Stimulated activated CD4-positive, alpha-beta T cell treated with anti-CD3 and anti-CD28 coated beads, Interleukin-12 subunit alpha, Interleukin-12 subunit beta, amount 100 ng/mL, for 4 hours (primary cell): ENCODE results near the gene WSCD1.

Experiments
- DNase-seq: peaks from one replicate; pipeline ENCODE4 v3.0.0-alpha.2; 2020

The WSCD1 gene

DNA sequence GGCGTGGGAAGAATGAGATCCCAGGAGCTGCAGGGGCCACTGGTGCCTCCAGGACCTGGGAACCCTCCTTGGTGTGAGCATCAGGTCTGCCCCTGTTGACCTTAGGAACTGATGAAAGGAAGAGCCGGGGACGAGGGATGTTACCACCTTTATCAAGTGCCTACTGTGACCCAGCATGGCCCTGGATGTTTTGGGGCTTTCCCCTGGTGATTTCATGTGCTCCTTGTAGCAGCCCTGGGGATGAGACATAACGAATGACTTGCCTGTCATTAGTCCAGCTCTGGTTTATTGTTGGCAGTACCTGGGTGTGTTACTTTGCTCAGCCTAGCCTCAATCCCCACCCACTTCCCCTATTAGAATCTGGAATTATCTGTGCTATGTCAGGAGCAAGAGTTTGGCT is 39.9 kb downstream of the WSCD1 start:
- no peak for DNase-seq

- no peak for DNase-seq
These were observed 40.4 kb downstream of the WSCD1 start for GRCh38 chr17:6110592-6110991.

DNA sequence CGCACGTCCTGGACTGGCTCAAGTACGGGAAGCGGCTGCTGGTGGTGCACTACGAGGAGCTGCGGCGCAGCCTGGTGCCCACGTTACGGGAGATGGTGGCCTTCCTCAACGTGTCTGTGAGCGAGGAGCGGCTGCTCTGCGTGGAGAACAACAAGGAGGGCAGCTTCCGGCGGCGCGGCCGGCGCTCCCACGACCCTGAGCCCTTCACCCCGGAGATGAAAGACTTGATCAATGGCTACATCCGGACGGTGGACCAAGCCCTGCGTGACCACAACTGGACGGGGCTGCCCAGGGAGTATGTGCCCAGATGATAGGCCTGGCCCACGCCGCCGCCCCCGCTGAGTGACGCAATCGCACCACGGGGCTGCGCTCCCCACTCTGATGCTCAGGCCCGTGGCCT is 50.2 kb downstream of the WSCD1 start:
- DNase-seq: no peak

GRCh38 chr17:6124856-6125255 is 54.7 kb downstream of the WSCD1 start:
- no peak for DNase-seq

GRCh38 chr17:6126768-6127167 is 56.6 kb downstream of the WSCD1 start:
- DNase-seq: no peak

DNA sequence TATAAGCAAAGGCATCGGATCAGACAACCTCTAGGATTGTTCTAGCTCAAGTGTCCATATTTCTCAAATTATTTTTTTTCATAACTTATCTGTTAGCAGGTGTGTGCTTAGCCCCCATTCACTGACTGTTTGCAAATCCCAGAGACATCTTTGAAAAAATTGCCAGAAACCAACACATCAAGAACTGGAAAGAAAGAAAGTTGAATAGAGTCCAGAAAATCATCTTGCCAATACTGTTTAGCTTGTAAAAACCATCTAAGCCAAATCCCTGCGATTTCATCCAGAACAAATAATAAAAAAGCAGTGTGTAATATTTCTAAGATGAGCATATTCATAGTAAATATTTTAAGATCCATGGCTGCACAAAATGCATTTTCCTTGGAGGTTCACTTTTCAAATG is 64.5 kb downstream of the WSCD1 start:
- DNase-seq: no peak

DNA sequence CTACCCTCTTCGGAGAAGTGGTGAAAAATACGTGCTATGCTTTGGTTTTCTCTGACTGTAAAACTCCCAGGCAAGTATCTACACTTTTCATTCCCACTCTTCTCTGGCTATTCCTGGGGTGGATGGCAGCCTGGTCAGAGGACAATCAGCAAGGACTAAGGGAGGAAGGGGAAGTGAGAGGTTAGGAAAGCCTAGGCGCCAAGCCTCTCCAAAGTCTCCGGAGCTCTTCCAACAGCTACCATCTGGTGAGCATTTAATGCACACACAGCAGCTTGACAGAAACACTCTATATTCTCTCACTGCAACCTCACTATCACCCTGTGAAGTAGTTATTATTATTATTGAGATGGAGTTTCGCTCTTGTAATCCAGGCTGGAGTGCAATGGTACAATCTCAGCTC is 65.1 kb downstream of the WSCD1 start:
- DNase-seq: no peak

GRCh38 chr17:6135996-6136395 is 65.8 kb downstream of the WSCD1 start:
- no peak for DNase-seq

DNA sequence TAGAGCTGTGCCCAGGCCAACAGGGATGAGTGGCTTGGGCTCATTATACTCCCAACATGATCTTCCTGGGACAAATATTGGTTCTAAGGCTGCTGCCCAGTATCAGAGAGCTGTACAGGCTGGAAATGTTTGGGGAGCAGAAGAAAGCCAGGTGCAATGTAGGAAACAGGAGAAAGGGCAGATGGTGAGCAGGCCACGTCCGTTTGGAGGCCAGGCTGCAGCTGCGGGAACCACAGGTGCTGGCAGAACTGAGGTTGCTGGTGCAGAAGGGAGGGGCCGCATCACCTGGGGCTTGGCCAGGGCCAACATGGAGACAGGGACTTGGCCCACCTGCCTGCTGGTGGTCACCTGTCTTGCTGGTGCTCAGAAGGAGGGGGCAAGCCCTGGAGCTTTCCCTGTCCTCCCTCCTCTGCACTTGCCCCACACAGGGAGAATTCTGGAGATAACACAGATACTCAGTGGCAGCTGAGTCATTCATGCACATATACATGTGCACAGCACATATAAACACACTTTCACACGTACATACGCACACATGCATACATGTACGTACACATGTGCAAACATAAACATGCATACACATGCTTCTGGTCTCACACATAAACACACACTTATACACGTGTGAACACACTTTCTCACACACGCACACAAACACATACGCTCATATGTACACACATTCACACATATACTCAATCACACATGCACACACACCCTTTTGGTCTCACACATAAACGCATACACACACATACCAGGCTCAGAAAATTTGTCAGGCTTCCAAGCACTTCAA is 67.7 kb downstream of the WSCD1 start:
- no peak for DNase-seq

DNA sequence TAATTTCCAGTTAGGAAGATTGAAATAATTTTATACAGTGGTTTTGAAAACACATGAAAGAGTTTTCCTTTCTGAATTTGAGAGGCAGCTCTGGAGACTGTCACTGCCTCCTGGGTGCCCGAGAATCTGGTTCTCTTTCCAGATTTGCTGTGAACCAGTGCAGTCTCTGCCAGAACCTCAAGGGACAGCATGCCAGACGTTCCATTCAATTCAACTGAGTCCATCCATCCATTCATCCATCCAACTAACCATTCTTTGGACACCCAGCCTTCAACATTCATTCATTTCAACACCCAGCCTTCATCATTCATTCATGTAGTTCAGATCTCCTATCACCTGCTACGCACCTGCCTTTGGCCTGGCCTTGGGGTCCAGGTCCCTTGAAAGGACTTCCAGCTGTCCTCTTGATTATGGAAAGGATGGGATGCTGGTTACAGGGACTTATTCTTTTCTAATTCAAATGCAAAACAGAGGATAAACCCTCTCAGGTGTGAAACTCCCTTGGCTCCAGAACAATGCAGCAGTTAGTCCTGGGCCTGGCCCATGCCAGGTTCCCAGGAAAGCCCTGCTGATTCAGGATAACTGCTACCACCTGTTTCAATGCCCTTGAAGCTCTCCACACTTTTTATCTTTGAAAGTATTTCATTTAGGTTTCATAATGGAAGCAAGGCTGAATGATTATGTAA is 68.7 kb downstream of the WSCD1 start:
- DNase-seq: no peak

GRCh38 chr17:6139447-6139832 is 69.3 kb downstream of the WSCD1 start:
- no peak for DNase-seq

DNA sequence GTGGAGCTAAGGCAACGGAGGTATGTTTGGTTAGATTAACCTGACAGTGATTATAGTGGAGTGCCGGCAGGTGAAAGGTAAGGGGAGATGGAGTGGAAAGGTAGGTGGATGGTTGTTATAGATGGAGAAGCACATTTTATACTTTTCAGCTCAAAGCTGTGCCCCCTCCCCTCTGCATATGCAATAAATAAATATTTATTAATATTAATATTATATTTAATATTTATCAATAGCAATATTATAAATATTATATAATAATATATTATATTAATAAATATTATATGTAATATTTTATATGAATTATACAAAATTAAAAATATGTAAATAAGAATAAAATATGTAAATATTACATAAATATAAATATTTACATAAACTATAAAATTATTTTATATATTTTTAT is 70.0 kb downstream of the WSCD1 start:
- no peak for DNase-seq

- no peak for DNase-seq
These were observed 70.7 kb downstream of the WSCD1 start for GRCh38 chr17:6140728-6141330.

GRCh38 chr17:6142701-6143100 is 72.5 kb downstream of the WSCD1 start:
- DNase-seq: no peak

DNA sequence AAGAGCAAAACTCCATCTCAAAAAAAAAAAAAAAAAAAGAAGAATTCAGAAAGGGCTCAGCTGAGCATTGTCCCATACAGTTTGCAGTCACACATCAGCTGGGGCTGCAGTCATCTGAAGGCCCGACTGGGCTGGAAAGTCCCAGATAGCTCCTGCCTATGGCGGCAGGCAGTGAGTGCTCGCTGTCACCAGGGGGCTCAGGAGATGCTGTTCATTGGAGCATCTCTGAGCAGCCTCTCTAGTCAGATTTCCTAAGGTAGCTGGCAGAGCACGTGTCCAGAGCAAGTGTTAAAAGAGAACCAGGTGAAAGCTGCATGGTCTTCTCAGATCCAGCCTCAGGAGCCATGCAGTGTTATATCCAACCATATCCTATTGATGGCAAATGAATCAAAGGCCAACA is 75.8 kb downstream of the WSCD1 start:
- DNase-seq: no peak

- no peak for DNase-seq
These were observed 76.9 kb downstream of the WSCD1 start for GRCh38 chr17:6147042-6147441.

DNA sequence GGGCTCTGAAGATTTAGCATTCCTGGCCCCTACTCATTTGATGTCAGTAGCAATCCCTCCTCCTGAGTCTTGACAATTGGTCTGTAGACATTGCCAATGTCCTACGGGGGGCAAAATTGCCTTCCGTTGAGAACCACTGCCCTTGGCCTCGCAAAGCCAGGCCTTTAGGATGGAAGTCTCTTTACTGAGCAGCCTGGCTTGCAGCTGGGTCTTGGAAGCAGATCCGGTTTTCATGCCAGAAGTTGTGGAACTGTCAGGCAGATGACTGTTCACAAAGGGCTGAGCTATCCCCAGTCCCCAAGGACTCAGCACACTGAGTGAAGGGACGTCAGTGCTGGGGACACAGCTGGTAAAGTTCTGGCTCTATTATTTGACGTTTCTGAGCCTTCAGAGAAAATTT is 83.2 kb downstream of the WSCD1 start:
- no peak for DNase-seq

- no peak for DNase-seq
These were observed 87.5 kb downstream of the WSCD1 start for GRCh38 chr17:6157716-6158115.

DNA sequence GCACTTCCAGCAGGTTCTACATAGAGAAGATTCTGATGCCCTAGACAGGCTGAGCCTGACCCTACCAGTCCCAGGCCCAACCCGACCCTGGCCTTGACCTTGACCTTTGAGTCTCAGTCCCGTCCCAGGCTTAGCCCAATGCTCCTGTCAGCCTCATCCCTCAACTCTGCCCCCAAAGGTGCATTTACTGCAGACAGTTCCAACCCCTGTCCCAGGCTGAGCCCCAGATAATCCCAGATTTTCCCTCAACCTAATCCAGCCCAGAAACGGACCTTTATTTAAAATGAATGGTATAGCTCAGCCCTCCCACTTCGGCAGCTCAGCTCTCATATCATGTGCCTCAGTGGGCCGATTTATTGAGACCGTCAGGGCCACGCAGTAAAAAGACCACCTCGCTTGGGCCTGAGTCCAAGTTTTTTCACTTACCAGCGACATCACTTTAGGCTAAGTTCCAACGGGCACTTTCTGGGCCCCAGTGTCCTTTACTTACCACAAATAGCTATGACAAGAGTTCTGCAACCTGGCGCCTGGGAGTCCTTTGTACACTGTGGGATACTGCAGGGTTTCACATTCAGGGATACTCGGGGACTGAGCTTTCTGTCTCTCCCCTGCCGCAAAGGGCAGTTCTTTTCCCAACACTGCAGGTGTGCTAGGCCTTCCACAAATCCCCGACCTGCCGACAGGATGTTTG is 89.5 kb downstream of the WSCD1 start:
- no peak for DNase-seq

DNA sequence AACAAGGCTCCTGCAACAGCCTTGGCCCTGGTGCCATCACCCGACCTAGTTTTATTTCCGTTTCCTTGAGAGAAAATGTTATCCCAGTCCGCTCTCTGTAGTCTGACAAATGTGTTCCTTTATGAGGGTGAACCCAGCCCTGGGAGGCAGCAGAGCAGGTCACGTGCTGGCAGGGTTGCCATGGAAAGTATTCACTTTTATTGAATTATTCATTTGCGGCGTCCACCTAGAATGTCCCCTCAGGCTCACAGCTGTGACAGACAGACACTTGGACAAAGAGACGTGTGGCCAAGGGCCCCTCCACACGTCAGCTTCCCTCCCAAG is 90.0 kb downstream of the WSCD1 start:
- DNase-seq: no peak

DNA sequence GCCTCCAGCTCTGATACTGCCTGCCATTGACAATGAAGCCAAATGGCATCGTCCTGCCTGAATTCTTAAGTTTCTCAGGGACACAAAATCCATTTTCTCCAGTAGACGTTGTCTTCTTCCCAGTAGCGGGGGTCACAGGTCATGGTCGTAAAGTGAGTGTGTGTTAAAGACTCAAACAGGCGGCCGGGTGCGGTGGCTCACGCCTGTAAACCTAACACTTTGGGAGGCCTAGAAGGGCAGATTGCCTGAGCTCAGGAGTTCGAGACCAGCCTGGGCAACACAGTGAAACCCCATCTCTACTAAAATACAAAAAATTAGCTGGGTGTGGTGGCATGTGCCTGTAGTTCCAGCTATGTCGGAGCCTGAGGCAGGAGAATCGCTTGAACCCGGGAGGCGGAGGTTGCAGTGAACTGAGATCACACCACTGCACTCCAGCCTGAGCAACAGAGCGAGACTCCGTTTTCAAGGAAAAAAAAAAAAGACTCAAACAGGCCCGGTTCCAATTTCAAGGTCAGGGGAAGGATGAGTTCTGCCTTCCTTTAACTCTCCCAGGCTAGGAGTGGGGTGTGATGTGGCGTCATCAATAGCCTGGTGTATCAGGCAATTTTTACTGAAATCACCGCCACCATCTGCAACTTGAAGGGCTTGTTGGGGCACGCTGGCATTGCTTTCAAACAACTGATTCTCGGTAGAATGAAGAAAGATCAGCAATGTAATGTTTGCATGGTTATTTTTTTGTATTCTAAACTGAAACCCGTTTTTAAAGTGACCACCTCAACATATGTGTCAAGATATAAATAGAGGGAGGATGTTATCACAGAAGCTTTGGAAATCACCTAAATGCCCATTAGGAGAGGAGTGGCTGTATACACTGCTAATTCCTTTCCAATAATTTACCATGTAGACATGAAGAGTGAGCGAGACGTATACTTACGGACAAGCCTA is 91.0 kb downstream of the WSCD1 start:
- no peak for DNase-seq

DNA sequence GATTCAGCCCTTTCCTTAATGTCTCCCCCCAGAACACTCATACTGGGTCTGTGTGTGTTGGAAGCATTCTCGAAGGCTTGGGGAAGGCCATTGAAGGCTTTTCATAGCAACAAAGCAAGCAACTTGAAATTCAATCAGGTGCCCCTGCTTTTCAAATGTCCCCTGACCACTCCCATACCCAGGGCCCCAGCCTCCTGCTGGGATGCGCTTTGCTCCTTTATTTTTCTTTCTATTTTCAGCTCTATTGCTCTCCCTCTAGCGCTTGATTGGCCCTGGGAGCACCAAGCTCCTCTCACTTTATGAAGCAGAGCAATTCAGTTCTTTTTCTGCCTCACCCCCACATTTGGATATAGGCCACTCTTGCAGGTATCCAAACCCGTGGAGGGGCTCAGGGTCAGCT is 92.0 kb downstream of the WSCD1 start:
- DNase-seq: no peak

- no peak for DNase-seq
These were observed 92.7 kb downstream of the WSCD1 start for GRCh38 chr17:6162892-6163291.
